Measurements from ENCODE around the gene JPH3.

The JPH3 gene

GRCh38 chr16:87602821-87603683 lies 744 bp downstream of the JPH3 start:
- DNase-seq = no peak
- Mint-ChIP-seq H3K9me3 (no peaks in the 10 kb centered on the region), H3K27me3 (peaks cover 51% of the 10 kb centered on the region), H3K36me3 (no peaks in the 10 kb centered on the region), H3K4me3 (peak overlapping the region; percentile 43), H3K27ac (no peak overlapping the region), H3K4me1 (peaks cover 7% of the 10 kb centered on the region)
- CTCF ChIA-PET = interaction anchor here (0.6 kb wide), 1 partner anchor 340 kb away, joined by 3 read pairs; no protein-coding TSS in a partner anchor

GRCh38 chr16:87603684-87604633 lies 1.7 kb downstream of the JPH3 start:
- H3K4me3 Mint-ChIP-seq = no peak overlapping the region
- CTCF ChIA-PET = interaction anchor here (0.6 kb wide), 1 partner anchor 341 kb away, joined by 3 read pairs; no protein-coding TSS in a partner anchor

GRCh38 chr16:87604634-87605111 lies 2.4 kb downstream of the JPH3 start:
- Mint-ChIP-seq H3K36me3 (no peaks in the 10 kb centered on the region), H3K27me3 (peaks cover 66% of the 10 kb centered on the region)
- CTCF ChIA-PET = no interaction called here

More at GRCh38 chr16:87603684-87604633, 1.7 kb downstream of the JPH3 start:
- Mint-ChIP-seq H3K27ac (no peak overlapping the region), H3K4me1 (peaks cover 7% of the 10 kb centered on the region), H3K27me3 (peaks cover 60% of the 10 kb centered on the region), H3K36me3 (no peaks in the 10 kb centered on the region), H3K9me3 (no peaks in the 10 kb centered on the region)
- no peak for DNase-seq

GRCh38 chr16:87607223-87607622 lies 4.9 kb downstream of the JPH3 start:
- no peaks in the 10 kb centered on the region for H3K9me3 Mint-ChIP-seq
- CTCF ChIA-PET = no interaction called here
- H3K27ac Mint-ChIP-seq = no peak overlapping the region
- H3K4me1 Mint-ChIP-seq = peaks cover 5% of the 10 kb centered on the region
- no peak for DNase-seq
- H3K36me3 Mint-ChIP-seq = no peaks in the 10 kb centered on the region
- H3K27me3 Mint-ChIP-seq = peaks cover 70% of the 10 kb centered on the region
- H3K4me3 Mint-ChIP-seq = no peak overlapping the region

More at GRCh38 chr16:87604634-87605111, 2.4 kb downstream of the JPH3 start:
- no peak overlapping the region for H3K27ac Mint-ChIP-seq
- no peak for DNase-seq
- H3K4me1 Mint-ChIP-seq = peaks cover 7% of the 10 kb centered on the region
- no peaks in the 10 kb centered on the region for H3K9me3 Mint-ChIP-seq
- H3K4me3 Mint-ChIP-seq = no peak overlapping the region

GRCh38 chr16:87607871-87608270 lies 5.6 kb downstream of the JPH3 start:
- H3K4me1 Mint-ChIP-seq = peaks cover 5% of the 10 kb centered on the region
- CTCF ChIA-PET = no interaction called here
- no peak overlapping the region for H3K4me3 Mint-ChIP-seq
- H3K27ac Mint-ChIP-seq = no peak overlapping the region
- peaks cover 68% of the 10 kb centered on the region for H3K27me3 Mint-ChIP-seq
- H3K36me3 Mint-ChIP-seq = no peaks in the 10 kb centered on the region
- DNase-seq = no peak
- no peaks in the 10 kb centered on the region for H3K9me3 Mint-ChIP-seq

- H3K27ac Mint-ChIP-seq = no peak overlapping the region
- no peaks in the 10 kb centered on the region for H3K4me1 Mint-ChIP-seq
These were observed 6.2 kb downstream of the JPH3 start for GRCh38 chr16:87608400-87608985.

GRCh38 chr16:87610026-87610425 lies 7.7 kb downstream of the JPH3 start:
- H3K4me3 Mint-ChIP-seq = no peak overlapping the region
- no peaks in the 10 kb centered on the region for H3K4me1 Mint-ChIP-seq
- CTCF ChIA-PET = no interaction called here
- DNase-seq = no peak
- H3K36me3 Mint-ChIP-seq = no peaks in the 10 kb centered on the region
- H3K27ac Mint-ChIP-seq = no peak overlapping the region
- H3K9me3 Mint-ChIP-seq = no peaks in the 10 kb centered on the region
- H3K27me3 Mint-ChIP-seq = peaks cover 46% of the 10 kb centered on the region

More at GRCh38 chr16:87608400-87608985, 6.2 kb downstream of the JPH3 start:
- Mint-ChIP-seq H3K4me3 (no peak overlapping the region), H3K27me3 (peaks cover 61% of the 10 kb centered on the region), H3K36me3 (no peaks in the 10 kb centered on the region), H3K9me3 (no peaks in the 10 kb centered on the region)
- CTCF ChIA-PET = no interaction called here
- peak; percentile 78 for DNase-seq

GRCh38 chr16:87611456-87611855 lies 9.1 kb downstream of the JPH3 start:
- H3K4me3 Mint-ChIP-seq = no peak overlapping the region
- peaks cover 32% of the 10 kb centered on the region for H3K27me3 Mint-ChIP-seq
- H3K9me3 Mint-ChIP-seq = no peaks in the 10 kb centered on the region
- H3K4me1 Mint-ChIP-seq = no peaks in the 10 kb centered on the region
- H3K27ac Mint-ChIP-seq = no peak overlapping the region
- DNase-seq = no peak
- CTCF ChIA-PET = no interaction called here
- no peaks in the 10 kb centered on the region for H3K36me3 Mint-ChIP-seq

- H3K4me3 Mint-ChIP-seq = no peak overlapping the region
- no peak overlapping the region for H3K27ac Mint-ChIP-seq
- CTCF ChIA-PET = interaction anchor here (0.6 kb wide), 1 partner anchor 496 kb away, joined by 3 read pairs; no protein-coding TSS in a partner anchor
- H3K9me3 Mint-ChIP-seq = no peaks in the 10 kb centered on the region
- peaks cover 15% of the 10 kb centered on the region for H3K27me3 Mint-ChIP-seq
- no peaks in the 10 kb centered on the region for H3K4me1 Mint-ChIP-seq
- no peaks in the 10 kb centered on the region for H3K36me3 Mint-ChIP-seq
- DNase-seq = no peak
These were observed 11.7 kb downstream of the JPH3 start for GRCh38 chr16:87613961-87614360.

- H3K4me3 Mint-ChIP-seq = no peak overlapping the region
- H3K4me1 Mint-ChIP-seq = no peaks in the 10 kb centered on the region
- no peak for DNase-seq
- peaks cover 9% of the 10 kb centered on the region for H3K27me3 Mint-ChIP-seq
- no peak overlapping the region for H3K27ac Mint-ChIP-seq
- H3K36me3 Mint-ChIP-seq = no peaks in the 10 kb centered on the region
- CTCF ChIA-PET = interaction anchor here (0.8 kb wide), 1 partner anchor 171 kb away, joined by 3 read pairs; no protein-coding TSS in a partner anchor
- no peaks in the 10 kb centered on the region for H3K9me3 Mint-ChIP-seq
These were observed 13.3 kb downstream of the JPH3 start for GRCh38 chr16:87615621-87616041.

GRCh38 chr16:87616556-87616955 lies 14.2 kb downstream of the JPH3 start:
- no peak overlapping the region for H3K4me3 Mint-ChIP-seq
- no peaks in the 10 kb centered on the region for H3K9me3 Mint-ChIP-seq
- H3K4me1 Mint-ChIP-seq = no peaks in the 10 kb centered on the region
- H3K36me3 Mint-ChIP-seq = no peaks in the 10 kb centered on the region
- no peak for DNase-seq
- peaks cover 6% of the 10 kb centered on the region for H3K27me3 Mint-ChIP-seq
- CTCF ChIA-PET = no interaction called here
- H3K27ac Mint-ChIP-seq = no peak overlapping the region

GRCh38 chr16:87618216-87618615 lies 15.9 kb downstream of the JPH3 start:
- Mint-ChIP-seq H3K4me1 (no peaks in the 10 kb centered on the region), H3K4me3 (no peak overlapping the region), H3K27ac (no peak overlapping the region), H3K36me3 (no peaks in the 10 kb centered on the region), H3K27me3 (peaks cover 11% of the 10 kb centered on the region), H3K9me3 (no peaks in the 10 kb centered on the region)
- DNase-seq = no peak
- CTCF ChIA-PET = interaction anchor here (0.6 kb wide), 1 partner anchor 196 kb away, joined by 4 read pairs; no protein-coding TSS in a partner anchor

GRCh38 chr16:87619360-87620200 lies 17.3 kb downstream of the JPH3 start:
- Mint-ChIP-seq H3K36me3 (no peaks in the 10 kb centered on the region), H3K4me3 (no peak overlapping the region), H3K4me1 (no peaks in the 10 kb centered on the region), H3K27ac (no peak overlapping the region), H3K27me3 (peaks cover 11% of the 10 kb centered on the region), H3K9me3 (no peaks in the 10 kb centered on the region)
- DNase-seq = no peak
- CTCF ChIA-PET = no interaction called here
